ENCODE measurements around the gene CNKSR1.

Gene CNKSR1

DNA sequence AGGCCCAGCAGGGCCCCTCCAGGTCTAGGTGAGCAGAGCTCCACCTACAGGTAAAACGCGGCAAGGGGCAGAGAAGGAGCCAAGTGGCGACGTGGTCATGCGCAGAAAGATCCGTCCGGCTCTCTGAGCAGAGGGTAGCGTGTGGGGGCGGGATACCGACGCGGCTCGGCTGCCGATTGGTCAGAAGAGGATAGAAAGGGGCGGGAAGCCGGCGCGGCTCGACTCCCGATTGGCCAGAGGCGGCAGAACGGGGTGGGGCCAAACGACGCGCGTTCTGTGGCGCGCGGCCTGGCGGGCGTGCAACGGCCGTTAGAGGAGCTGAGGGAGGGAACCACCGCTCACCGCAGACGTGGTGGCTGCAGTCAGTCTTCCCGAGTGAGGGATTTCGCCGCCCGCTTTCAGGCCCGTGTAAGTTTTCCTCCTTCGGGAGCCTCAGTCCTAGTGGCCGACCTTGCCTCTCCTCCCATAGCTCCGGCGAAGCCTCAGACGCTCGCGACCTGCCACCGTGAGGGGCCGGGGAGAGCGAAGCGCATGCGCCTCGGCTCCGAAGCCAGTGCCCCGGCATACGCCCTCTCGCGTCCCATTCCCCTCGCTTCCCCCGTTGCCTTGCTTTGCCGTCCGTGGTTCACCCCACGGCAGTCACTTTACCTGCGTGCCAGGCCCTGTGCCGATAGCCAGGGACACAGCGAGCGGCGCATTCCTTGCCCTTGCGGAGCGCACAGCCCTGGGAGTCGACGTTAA, 56.8 kb downstream of the CNKSR1 start, which contains the start of gene CEP85:
Gene CEP85 (plus strand): TSS at position 298 of the 741 bp plus-strand sequence. CDS start 5,584 bp downstream, outside the sequence.
- peak within 1 kb of the TSS; percentile 30 for H3K27ac ChIP-seq (ENCODE audit: low read depth, low read length)
- H3K4me3 ChIP-seq (ENCODE audit: low read depth, low read length): peak within 1 kb of the TSS; percentile 98
- H3K27me3 ChIP-seq (ENCODE audit: insufficient read depth, low read length): no peaks in the 10 kb centered on the region
- H3K36me3 ChIP-seq (ENCODE audit: insufficient read depth, low read length): no peaks in the 10 kb centered on the region
- H3K4me1 ChIP-seq (ENCODE audit: control insufficient read depth, insufficient read depth, low read length, unreplicated experiment): peaks cover 24% of the 10 kb centered on the region
- peaks cover 46% of the 10 kb centered on the region for H3K79me2 ChIP-seq (ENCODE audit: control insufficient read depth, insufficient read depth, low read length, unreplicated experiment)
- peak within 1 kb of the TSS; percentile 80 for H2AFZ ChIP-seq (ENCODE audit: low read length, unreplicated experiment)

DNA sequence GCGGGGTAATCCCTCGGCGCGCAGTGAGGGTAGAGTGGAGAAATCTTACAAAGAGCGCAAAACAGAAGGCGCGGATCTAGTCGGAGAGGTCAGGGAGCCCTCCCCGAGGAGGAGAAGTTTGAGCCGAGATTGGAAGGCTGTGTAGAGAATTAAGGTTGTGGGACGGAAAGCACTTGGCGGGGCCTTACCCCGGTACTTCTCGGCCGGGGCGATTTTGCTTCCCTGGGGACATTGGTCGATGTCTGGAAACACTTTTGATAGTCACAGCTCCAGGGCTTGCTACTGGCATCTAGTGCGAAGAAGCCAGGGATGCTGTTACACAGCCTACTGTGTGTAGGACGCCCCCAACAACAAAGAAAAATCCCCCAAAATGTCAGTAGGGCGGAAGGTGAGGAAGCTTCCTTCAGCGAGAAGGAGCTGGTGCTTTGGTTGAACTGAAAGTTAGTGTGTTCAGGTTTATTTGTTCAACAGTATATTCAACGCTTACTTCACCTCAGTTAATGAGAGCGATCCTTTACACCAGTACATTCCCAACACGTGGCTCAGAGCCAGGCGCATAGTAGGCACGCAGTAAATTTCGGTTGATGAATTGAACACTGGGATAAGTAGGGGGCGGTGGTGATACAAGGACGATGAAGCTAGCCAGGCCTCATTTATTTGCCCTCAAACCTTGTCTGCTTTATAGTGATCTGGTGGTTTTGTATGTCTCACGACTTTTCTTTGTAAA, 57.5 kb downstream of the CNKSR1 start:
- peaks cover 51% of the 10 kb centered on the region for H3K79me2 ChIP-seq (ENCODE audit: control insufficient read depth, insufficient read depth, low read length, unreplicated experiment)
- peak overlapping the region; percentile 30 for H3K27ac ChIP-seq (ENCODE audit: low read depth, low read length)
- H3K36me3 ChIP-seq (ENCODE audit: insufficient read depth, low read length): no peaks in the 10 kb centered on the region
- peak overlapping the region; percentile 98 for H3K4me3 ChIP-seq (ENCODE audit: low read depth, low read length)
- H3K4me1 ChIP-seq (ENCODE audit: control insufficient read depth, insufficient read depth, low read length, unreplicated experiment): peaks cover 29% of the 10 kb centered on the region
- H3K27me3 ChIP-seq (ENCODE audit: insufficient read depth, low read length): no peaks in the 10 kb centered on the region
- H2AFZ ChIP-seq (ENCODE audit: low read length, unreplicated experiment): peak overlapping the region; percentile 80

DNA sequence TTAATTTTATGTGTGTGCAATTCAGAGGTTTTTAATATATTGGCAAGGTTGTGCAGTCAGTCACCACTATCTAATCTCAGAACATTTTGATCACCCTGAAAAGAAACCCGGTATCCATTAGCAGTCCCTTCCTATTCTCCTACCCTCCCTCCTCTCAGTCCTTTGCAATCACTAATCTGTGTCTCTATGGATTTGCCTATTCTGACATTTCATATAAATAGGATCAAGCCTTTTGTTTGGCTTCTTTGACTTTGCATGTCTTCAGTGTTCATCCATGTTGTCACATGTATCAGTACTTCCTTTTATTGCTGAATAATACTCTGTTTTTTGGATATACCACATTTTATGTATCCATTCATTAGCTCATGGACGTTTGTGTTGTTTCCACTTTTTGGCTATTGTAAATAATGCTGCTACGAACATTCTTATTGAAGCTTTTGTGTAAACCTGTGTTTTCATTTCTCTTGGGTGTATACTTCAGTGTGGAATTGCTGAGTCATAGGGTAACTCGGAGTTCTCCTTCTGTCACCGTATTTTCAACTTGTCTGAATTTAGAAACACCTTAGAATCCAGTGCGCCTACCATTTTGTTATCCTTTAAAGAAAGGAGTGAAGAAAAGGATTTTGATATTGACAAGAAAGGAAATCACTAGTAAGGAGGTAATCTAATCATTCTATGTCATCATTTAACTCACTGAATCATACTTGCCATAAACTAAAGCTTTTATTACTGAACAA, 60.1 kb downstream of the CNKSR1 start:
- Histone ChIP-seq H3K27me3 (ENCODE audit: insufficient read depth, low read length) (no peaks in the 10 kb centered on the region), H3K79me2 (ENCODE audit: control insufficient read depth, insufficient read depth, low read length, unreplicated experiment) (peaks cover 61% of the 10 kb centered on the region), H2AFZ (ENCODE audit: low read length, unreplicated experiment) (peak overlapping the region; percentile 36), H3K4me3 (ENCODE audit: low read depth, low read length) (peak overlapping the region; percentile 31), H3K27ac (ENCODE audit: low read depth, low read length) (peak overlapping the region; percentile 71), H3K4me1 (ENCODE audit: control insufficient read depth, insufficient read depth, low read length, unreplicated experiment) (peaks cover 35% of the 10 kb centered on the region), H3K36me3 (ENCODE audit: insufficient read depth, low read length) (no peaks in the 10 kb centered on the region)

All from ACC112 (cell line).